NCI-H510A (cell line): ENCODE measurements around the gene ERICH2.

Experiments
- DNase-seq: peaks from one replicate; lab custom pipeline; 2025; lab: John Stamatoyannopoulos, UW

Gene ERICH2

GRCh38 chr2:170763232-170763631 is 6.9 kb upstream of the ERICH2 start:
- no peak for DNase-seq

- no peak for DNase-seq
These were observed 5.3 kb upstream of the ERICH2 start for GRCh38 chr2:170764880-170765261.

- DNase-seq: no peak
These were observed 3.5 kb upstream of the ERICH2 start for GRCh38 chr2:170766693-170767092.

- DNase-seq: peak; percentile 95
These were observed 635 bp downstream of the ERICH2 start for GRCh38 chr2:170770606-170771420.

- no peak for DNase-seq
These were observed 1.3 kb downstream of the ERICH2 start for GRCh38 chr2:170771421-170771937.

- no peak for DNase-seq
These were observed 2.1 kb downstream of the ERICH2 start for GRCh38 chr2:170772295-170772694.

GRCh38 chr2:170774074-170774473 is 3.9 kb downstream of the ERICH2 start:
- DNase-seq: no peak

- DNase-seq: no peak
These were observed 8.7 kb downstream of the ERICH2 start for GRCh38 chr2:170778900-170779299.

GRCh38 chr2:170779304-170779703 is 9.1 kb downstream of the ERICH2 start:
- DNase-seq: no peak

GRCh38 chr2:170782673-170783072 is 12.5 kb downstream of the ERICH2 start:
- no peak for DNase-seq

- no peak for DNase-seq
These were observed 13.4 kb downstream of the ERICH2 start for GRCh38 chr2:170783549-170783948.

- DNase-seq: no peak
These were observed 28.8 kb downstream of the ERICH2 start for GRCh38 chr2:170798996-170799395.

- DNase-seq: no peak
These were observed 36.4 kb downstream of the ERICH2 start for GRCh38 chr2:170806548-170806947.

GRCh38 chr2:170812710-170813600 is 42.8 kb downstream of the ERICH2 start:
- DNase-seq: peak; percentile 89

- peak; percentile 29 for DNase-seq
These were observed 43.7 kb downstream of the ERICH2 start for GRCh38 chr2:170813611-170814532.

- DNase-seq: peak; percentile 90
These were observed 44.5 kb downstream of the ERICH2 start for GRCh38 chr2:170814533-170815230.

- peak; percentile 87 for DNase-seq
These were observed 45.1 kb downstream of the ERICH2 start for GRCh38 chr2:170815311-170815710.

GRCh38 chr2:170815746-170816503 is 45.7 kb downstream of the ERICH2 start:
- DNase-seq: peak; percentile 96

- peak; percentile 95 for DNase-seq
These were observed 46.4 kb downstream of the ERICH2 start, which contains the start of gene GAD1 for GRCh38 chr2:170816504-170817092. GAD1 (plus strand) TSS chr2:170816887; CDS start chr2:170818592, 1,705 bp downstream.
